HCT116 (cell line): ENCODE results near the gene NKTR. TPM values are rescaled to one million over a fixed set of nuclear protein-coding genes. Genes with fewer than 3 reads are reported as not detected.
A peak's percentile ranks its signal among the peaks of the same experiment; 100 is the strongest.

ENCODE experiments used
- ATAC-seq: fragments of 200-7000 bp; cut with Tn5 transposase; 2 replicates; pipeline ENCODE4 v1.9.1; 2020; ENCODE audit warnings: mild to moderate bottlenecking, moderate library complexity
- BruUV-seq: library from RNA; stranded (reverse); fragments of 400-500 nt; replicated peaks from 2 replicates; lab custom pipeline; 2021; lab: Mats Ljungman, UMichigan
- CTCF ChIA-PET: fragments of 300-600 bp; sonication (Branson Sonifier 250); formaldehyde crosslinking; loops from one replicate; lab custom pipeline; 2021; ENCODE audit warnings: antibody characterized with exemption; lab: Charles Lee
- POLR2A ChIA-PET: fragments of 300-600, 350-600 bp; sonication (Branson Sonifier 250); formaldehyde crosslinking; loops from one replicate; lab custom pipeline; 2021; ENCODE audit warnings: antibody characterized with exemption; lab: Charles Lee
- RAD21 ChIA-PET, 2 experiments: fragments of 300-600 bp; sonication (Branson Sonifier 250); formaldehyde crosslinking; loops; one replicate each; lab custom pipeline; 2023; ENCODE audit warnings: low total read pairs in 2 of 2; ENCODE audit not compliant: uncharacterized antibody in 2 of 2, unreplicated experiment in 2 of 2, low non-redundant PET in 1 of 2; lab: Charles Lee
- DNase-seq: peaks from one replicate; pipeline ENCODE4 v3.0.0-alpha.2; 2010; ENCODE audit warnings: low read depth, low spot score
- H2AFZ ChIP-seq: fragments of 200-600 bp; shearing (Covaris generic), sonication (generic); 2 replicates; pipeline ENCODE4 v1.6.1; 2017; ENCODE audit warnings: low read depth, mixed run types, mixed read lengths, antibody characterized with exemption, low read length; ENCODE audit not compliant: poor library complexity, severe bottlenecking
- H3K27ac ChIP-seq: 2 replicates; pipeline ENCODE4 v1.5.1; 2012; ENCODE audit warnings: low read depth, low read length
- H3K27me3 ChIP-seq: fragments of 200-600 bp; sonication (generic); 2 replicates; pipeline ENCODE4 v1.6.1; 2016; ENCODE audit warnings: mixed run types, low read length, mixed read lengths; ENCODE audit not compliant: insufficient read depth
- H3K36me3 ChIP-seq, 2 experiments: fragments of 200-500 bp in 1 of 2; fragments of 200-600 bp in 1 of 2; sonication (Bioruptor generic) in 1 of 2; sonication (generic) in 1 of 2; 2 replicates each; pipeline versions ENCODE4 v1.5.1 to v1.6.1; 2014 to 2016; ENCODE audit warnings: low read length in 2 of 2, inconsistent platforms in 1 of 2, mixed read lengths in 1 of 2, mixed run types in 1 of 2; ENCODE audit not compliant: insufficient read depth in 2 of 2, control insufficient read depth in 1 of 2
- H3K4me1 ChIP-seq, 2 experiments: fragments of 200-600 bp in 1 of 2; sonication (generic) in 1 of 2; 2 replicates each; pipeline versions ENCODE4 v1.5.1 to v1.6.1; 2012 to 2017; ENCODE audit warnings: low read length in 2 of 2, inconsistent platforms in 1 of 2, mild to moderate bottlenecking in 1 of 2, mixed read lengths in 1 of 2, mixed run types in 1 of 2, moderate library complexity in 1 of 2; ENCODE audit not compliant: insufficient read depth in 2 of 2, control insufficient read depth in 1 of 2
- H3K4me2 ChIP-seq: fragments of 200-600 bp; sonication (generic); 2 replicates; pipeline ENCODE4 v1.6.1; 2017; ENCODE audit warnings: mixed run types, low read length, mixed read lengths
- H3K4me3 ChIP-seq, 2 experiments: fragments of 200-600 bp in 1 of 2; sonication (generic) in 1 of 2; replicated peaks in 1 of 2; 2 replicates each; pipeline ENCODE4 v1.5.1; 2011 to 2016; ENCODE audit warnings: low read length in 2 of 2, control low read depth in 1 of 2, low read depth in 1 of 2, mild to moderate bottlenecking in 1 of 2, mixed read lengths in 1 of 2, mixed run types in 1 of 2
- H3K79me2 ChIP-seq: fragments of 200-600 bp; sonication (generic); 2 replicates; pipeline ENCODE4 v1.6.1; 2017; ENCODE audit warnings: mild to moderate bottlenecking, mixed run types, low read length, moderate library complexity, mixed read lengths; ENCODE audit not compliant: insufficient read depth
- H3K9ac ChIP-seq: fragments of 200-600 bp; sonication (generic); 2 replicates; pipeline ENCODE4 v1.6.1; 2016; ENCODE audit warnings: low read length, mixed read lengths
- H3K9me2 ChIP-seq: fragments of 200-600 bp; sonication (generic), shearing (Covaris generic); 2 replicates; pipeline ENCODE4 v1.6.1; 2017; ENCODE audit warnings: mixed run types, mild to moderate bottlenecking, moderate library complexity; ENCODE audit not compliant: insufficient read depth
- H3K9me3 ChIP-seq, 2 experiments: fragments of 200-500 bp in 1 of 2; fragments of 200-600 bp in 1 of 2; sonication (Bioruptor generic) in 1 of 2; sonication (generic) in 1 of 2; 2 replicates each; pipeline ENCODE4 v1.6.1; 2014 to 2017; ENCODE audit warnings: low read length in 2 of 2, mixed read lengths in 2 of 2, inconsistent platforms in 1 of 2, low read depth in 1 of 2, mild to moderate bottlenecking in 1 of 2, mixed run types in 1 of 2, moderate library complexity in 1 of 2; ENCODE audit not compliant: control insufficient read depth in 1 of 2, insufficient read depth in 1 of 2
- H4K20me1 ChIP-seq: fragments of 200-600 bp; sonication (generic), shearing (Covaris generic); 2 replicates; pipeline ENCODE4 v1.6.1; 2017; ENCODE audit warnings: mixed run types, mild to moderate bottlenecking, moderate library complexity; ENCODE audit not compliant: insufficient read depth
- ATF3 ChIP-seq: IDR thresholded peaks from 2 replicates; pipeline ENCODE4 v1.6.1; 2012
- CBX3 ChIP-seq: IDR thresholded peaks from 2 replicates; pipeline ENCODE4 v1.6.1; 2012; ENCODE audit warnings: low read depth
- CEBPB ChIP-seq: IDR thresholded peaks from 2 replicates; pipeline ENCODE4 v1.6.1; 2012; ENCODE audit warnings: low read depth
- CTCF ChIP-seq, 3 experiments: fragments of 200-600 bp in 1 of 3; sonication (generic) in 1 of 3; IDR thresholded peaks in 2 of 3; conservative IDR thresholded peaks in 1 of 3; 2 replicates each; pipeline ENCODE4 v1.5.1; 2012 to 2017; ENCODE audit warnings: low read depth in 2 of 3, low read length in 2 of 3, antibody characterized with exemption in 1 of 3, borderline replicate concordance in 1 of 3, control low read depth in 1 of 3, mild to moderate bottlenecking in 1 of 3, mixed read lengths in 1 of 3, mixed run types in 1 of 3, moderate library complexity in 1 of 3; ENCODE audit not compliant: insufficient read depth in 1 of 3
- ELF1 ChIP-seq: IDR thresholded peaks from 2 replicates; pipeline ENCODE4 v1.6.1; 2012; ENCODE audit warnings: low read depth, borderline replicate concordance
- EZH2 ChIP-seq: fragments of 200-600 bp; sonication (generic); IDR thresholded peaks from 2 replicates; pipeline ENCODE4 v1.6.1; 2017; ENCODE audit warnings: antibody characterized with exemption, mixed run types
- EZH2phosphoT487 ChIP-seq: fragments of 200-600 bp; IDR thresholded peaks from 2 replicates; pipeline ENCODE4 v1.6.1; 2018; ENCODE audit warnings: antibody characterized with exemption, borderline replicate concordance
- JUND ChIP-seq: IDR thresholded peaks from 2 replicates; pipeline ENCODE4 v1.6.1; 2012
- POLR2A ChIP-seq: IDR thresholded peaks from 2 replicates; pipeline ENCODE4 v1.7.0; 2011; ENCODE audit warnings: borderline replicate concordance; ENCODE audit not compliant: insufficient read depth, insufficient read length; ENCODE audit errors: extremely low read depth
- RAD21 ChIP-seq: IDR thresholded peaks from 2 replicates; pipeline ENCODE4 v1.6.1; 2012; ENCODE audit warnings: low read depth, mild to moderate bottlenecking
- SRF ChIP-seq: IDR thresholded peaks from 2 replicates; pipeline ENCODE4 v1.6.1; 2012; ENCODE audit warnings: low read depth
- TCF7L2 ChIP-seq: IDR thresholded peaks from 2 replicates; pipeline ENCODE4 v1.7.0; 2011; ENCODE audit warnings: borderline replicate concordance, inconsistent platforms; ENCODE audit not compliant: insufficient read depth, insufficient read length; ENCODE audit errors: extremely low read depth
- YY1 ChIP-seq: IDR thresholded peaks from 2 replicates; pipeline ENCODE4 v1.6.1; 2011; ENCODE audit warnings: low read length, low read depth, moderate library complexity, mild to moderate bottlenecking; ENCODE audit not compliant: insufficient replicate concordance; ENCODE audit errors: extremely low read depth
- ZFX ChIP-seq: fragments of 450-650 bp; IDR thresholded peaks from 2 replicates; pipeline ENCODE4 v1.6.1; 2017
- ZNF274 ChIP-seq: fragments of 200-500 bp; sonication (Bioruptor generic); IDR thresholded peaks from 2 replicates; pipeline ENCODE4 v1.6.1; 2014; ENCODE audit warnings: mild to moderate bottlenecking, low read depth, low read length, inconsistent platforms
- intact Hi-C: fragments of 100-400 bp; cut with micrococcal nuclease; formaldehyde crosslinking; loops from 2 replicates; pipeline ENCODE4 v1.10.0; 2022
- total RNA-seq: library from RNA; stranded (reverse); gene quantifications from one replicate; pipeline ENCODE4 v1.2.1, GENCODE V29; 2021; ENCODE audit not compliant: unreplicated experiment
- TF ChIP-seq, protein P1 (sequence below): IDR thresholded peaks from 2 replicates; pipeline ENCODE4 v1.6.1; 2012

The NKTR gene
- total RNA-seq, 1 experiment from 2014 or later = 59.7 TPM

DNA sequence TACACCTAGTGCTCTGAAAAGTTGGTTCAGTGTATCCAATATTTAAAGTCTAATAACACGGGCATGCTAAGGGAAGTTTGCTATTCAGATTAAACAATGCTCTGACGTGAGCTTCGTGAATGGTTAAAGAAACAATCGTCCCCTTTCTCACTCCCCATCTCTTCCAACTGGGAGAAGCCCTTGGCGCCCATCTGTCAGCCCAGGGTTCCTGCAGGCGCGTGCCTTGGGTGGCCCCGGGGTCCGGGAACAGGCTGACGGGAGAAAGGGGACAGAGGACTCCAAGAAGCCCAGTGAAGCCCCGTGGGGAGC lies 19.1 kb upstream of the NKTR start:
- Histone ChIP-seq H2AFZ (no peak overlapping the region), H3K9me3 (no peaks in the 10 kb centered on the region), H3K4me3 (peak overlapping the region; percentile 75 to 80), H3K79me2 (peaks cover 37% of the 10 kb centered on the region), H3K27me3 (no peaks in the 10 kb centered on the region), H3K4me1 (peaks cover 15 to 18% of the 10 kb centered on the region in 2 experiments; a peak in 3 of 4 replicates), H4K20me1 (no peaks in the 10 kb centered on the region)
- RAD21 ChIA-PET = interaction anchor here in 1 of 2 experiments (0.9 to 1.0 kb wide), 2 partner anchors 9 to 163 kb away, joined by 3 read pairs; partner anchors contain the start of gene SS18L2
- no peak for ATAC-seq
- TF ChIP-seq ELF1 (no peak), EZH2phosphoT487 (no peak), TCF7L2 (no peak), CEBPB (no peak)
- TF ChIP-seq, protein P1, sequence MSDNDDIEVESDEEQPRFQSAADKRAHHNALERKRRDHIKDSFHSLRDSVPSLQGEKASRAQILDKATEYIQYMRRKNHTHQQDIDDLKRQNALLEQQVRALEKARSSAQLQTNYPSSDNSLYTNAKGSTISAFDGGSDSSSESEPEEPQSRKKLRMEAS = no peak
- TF ChIP-seq, all 23 proteins: peak for 0
- no TSS peak for BruUV-seq
- H3K36me3 ChIP-seq = no peaks in the 10 kb centered on the region
- H3K9ac ChIP-seq = peak overlapping the region; percentile 70
- H3K27ac ChIP-seq = peak overlapping the region; percentile 78
- H3K9me2 ChIP-seq = no peaks in the 10 kb centered on the region
- intact Hi-C loops = no loop called here
- no peak for DNase-seq
- peak overlapping the region; percentile 93 for H3K4me2 ChIP-seq
- POLR2A ChIA-PET = interaction anchor here (2.2 kb wide), 2 partner anchors 10 to 79 kb away, joined by 5 to 15 read pairs; partner anchors contain the start of genes SS18L2 and VIPR1
- CTCF ChIA-PET = no interaction called here

DNA sequence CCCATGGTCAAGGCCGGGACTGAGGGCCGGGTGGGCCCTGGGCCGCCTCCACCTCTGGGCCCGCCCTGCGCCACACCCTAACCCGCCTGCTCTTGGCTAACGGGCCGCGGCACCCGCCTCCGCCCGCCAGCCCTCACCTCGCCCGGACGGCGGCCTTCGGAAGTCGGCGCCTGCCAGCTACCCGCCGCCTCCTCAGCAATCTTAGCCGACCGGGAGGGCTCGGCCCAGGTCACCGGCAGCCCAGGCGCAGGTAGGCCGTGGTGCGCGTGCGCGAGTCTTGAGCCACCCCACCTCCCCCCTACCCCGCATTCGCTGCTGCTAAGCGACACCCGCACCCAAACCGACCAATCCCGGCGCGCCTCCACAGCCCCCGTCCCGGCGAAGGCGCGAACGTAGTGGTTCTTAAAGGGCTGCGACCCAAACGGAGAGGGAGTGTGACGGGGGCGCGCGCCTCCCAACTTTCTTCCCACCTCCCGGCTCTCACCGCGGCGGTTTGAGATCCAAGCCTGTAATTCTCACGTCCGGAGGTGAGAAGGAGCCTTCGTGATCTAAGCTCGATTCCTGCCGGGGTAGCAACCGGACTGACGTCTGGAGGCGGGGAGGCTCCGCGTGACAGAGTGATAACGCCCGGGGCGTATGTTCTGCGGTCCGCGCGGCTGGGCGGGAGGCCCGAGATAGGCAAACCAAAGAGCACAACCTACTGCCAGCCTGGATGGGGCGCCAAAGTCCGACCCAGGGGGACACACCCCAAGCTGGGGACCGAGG lies 18.6 kb upstream of the NKTR start, which contains the start of gene SEC22C:
Gene SEC22C (minus strand): TSS at position 259 of the 765 bp plus-strand sequence. CDS start 12,921 bp downstream, outside the sequence.
- peaks cover 15 to 18% of the 10 kb centered on the region in 2 experiments; a peak in 3 of 4 replicates for H3K4me1 ChIP-seq
- no TSS peak for BruUV-seq
- DNase-seq = peak; percentile 87
- peak within 1 kb of the TSS; percentile 75 to 80 for H3K4me3 ChIP-seq
- no peaks in the 10 kb centered on the region for H3K36me3 ChIP-seq
- H3K27ac ChIP-seq = peak within 1 kb of the TSS; percentile 78
- H3K4me2 ChIP-seq = peak within 1 kb of the TSS; percentile 93
- ATAC-seq = peak; percentile 96
- H3K27me3 ChIP-seq = no peaks in the 10 kb centered on the region
- POLR2A ChIA-PET = interaction anchor here (2.2 kb wide), 2 partner anchors 9 to 80 kb away, joined by 5 to 15 read pairs; partner anchors contain the start of genes SS18L2 and VIPR1
- peak within 1 kb of the TSS; percentile 41 for H2AFZ ChIP-seq
- no peaks in the 10 kb centered on the region for H3K9me3 ChIP-seq
- H4K20me1 ChIP-seq = no peaks in the 10 kb centered on the region
- H3K9me2 ChIP-seq = no peaks in the 10 kb centered on the region
- H3K9ac ChIP-seq = peak within 1 kb of the TSS; percentile 70
- intact Hi-C loops = loop anchor here (1.0 kb wide), 1 partner anchor 8 kb away; the partner anchor contains the start of gene SS18L2
- H3K79me2 ChIP-seq = peaks cover 32% of the 10 kb centered on the region
- CTCF ChIA-PET = interaction anchor here (1.7 kb wide), 1 partner anchor 176 kb away, joined by 3 read pairs; no protein-coding TSS in a partner anchor
- RAD21 ChIA-PET = interaction anchor here in 1 of 2 experiments (1.0 kb wide), 1 partner anchor 9 kb away, joined by 3 read pairs; the partner anchor contains the start of gene SS18L2
- TF ChIP-seq CBX3 (no peak), EZH2phosphoT487 (no peak), CTCF (IDR thresholded peaks at IDR 0.05 in 2 of 3, conservative IDR thresholded peaks at IDR 0.05 in 1 of 3; ENCODE audit: borderline replicate concordance in 1 of 3, insufficient read depth in 1 of 3, low read depth in 2 of 3, low read length in 2 of 3) (peak in 1 of 3 experiments; percentile 26; a peak in 1 of 6 replicates), EZH2 (no peak), POLR2A (peak; percentile 51), RAD21 (peak; percentile 58), JUND (no peak), ELF1 (no peak), TCF7L2 (no peak), YY1 (peak; percentile 55), ZNF274 (no peak), ZFX (peak; percentile 95), ATF3 (no peak), SRF (no peak)
- TF ChIP-seq, protein P1 = peak; percentile 81
